Measurements from ENCODE around the gene AMOTL1. TPM values are rescaled to one million over a fixed set of nuclear protein-coding genes. Genes with fewer than 3 reads are reported as not detected.
"Not testable (repeated sequence)": the region's sequence is repeated elsewhere in the genome, so short reads cannot be mapped to it uniquely, and the experiment has no call there.

AMOTL1 gene
- total RNA-seq, 1 experiment from 2014 or later, result 10.1 TPM

DNA sequence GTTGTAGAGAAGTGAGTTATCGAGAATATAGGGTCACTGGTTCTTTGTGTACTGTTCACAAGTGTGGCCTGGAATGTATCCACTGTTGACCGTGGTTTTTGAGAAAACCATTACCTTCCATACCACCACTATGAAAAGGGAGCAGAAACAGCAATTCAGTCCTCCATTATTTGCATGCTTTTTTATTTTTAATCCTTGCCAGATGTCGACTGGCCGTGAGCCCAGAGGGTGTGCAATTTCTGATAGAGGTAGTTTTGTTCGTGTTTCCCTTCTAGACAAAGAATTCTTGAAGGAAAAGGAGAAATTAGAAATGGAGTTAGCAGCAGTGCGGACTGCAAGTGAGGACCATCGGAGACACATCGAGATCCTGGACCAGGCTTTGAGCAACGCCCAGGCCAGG is 81.7 kb downstream of the AMOTL1 start:
- DNase-seq (ENCODE audit: extremely low read depth, low read depth), result no peak

DNA sequence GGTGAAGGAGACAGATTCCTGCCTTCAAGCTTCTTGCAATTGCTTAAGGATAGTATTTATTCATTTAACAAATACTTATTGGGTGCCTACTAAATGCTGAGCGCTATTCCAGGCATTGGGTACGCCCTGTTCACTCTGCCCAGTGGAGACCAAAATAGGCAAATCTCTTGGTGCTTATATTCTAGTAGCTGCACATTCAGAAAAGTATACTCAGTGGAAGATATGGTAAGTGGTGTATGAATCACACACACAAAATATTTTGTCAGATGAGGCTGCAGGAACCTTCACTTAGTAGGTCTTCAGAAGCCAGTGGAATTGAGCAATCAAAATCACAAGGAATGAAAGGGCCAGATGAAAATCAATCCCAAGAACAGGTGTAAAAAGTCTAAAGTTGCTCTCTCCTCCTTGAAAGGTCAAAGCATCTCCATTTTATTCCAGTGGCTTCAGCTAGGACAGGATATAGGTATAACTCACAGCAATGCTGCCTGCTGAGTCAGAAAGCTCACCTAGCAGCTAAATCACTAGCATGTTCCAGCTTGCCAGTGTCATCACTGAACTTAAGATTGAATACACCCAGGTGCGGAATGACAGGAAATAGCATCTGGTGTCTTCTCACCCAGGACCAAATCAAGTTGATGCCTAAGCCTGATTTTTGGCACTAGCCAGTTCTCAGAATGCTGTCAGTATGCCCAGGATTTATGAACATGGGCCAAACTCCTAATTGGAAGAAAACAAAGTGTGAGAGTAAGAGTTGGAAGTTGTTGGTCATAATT is 83.9 kb downstream of the AMOTL1 start:
- no peak for DNase-seq (ENCODE audit: extremely low read depth, low read depth)

DNA sequence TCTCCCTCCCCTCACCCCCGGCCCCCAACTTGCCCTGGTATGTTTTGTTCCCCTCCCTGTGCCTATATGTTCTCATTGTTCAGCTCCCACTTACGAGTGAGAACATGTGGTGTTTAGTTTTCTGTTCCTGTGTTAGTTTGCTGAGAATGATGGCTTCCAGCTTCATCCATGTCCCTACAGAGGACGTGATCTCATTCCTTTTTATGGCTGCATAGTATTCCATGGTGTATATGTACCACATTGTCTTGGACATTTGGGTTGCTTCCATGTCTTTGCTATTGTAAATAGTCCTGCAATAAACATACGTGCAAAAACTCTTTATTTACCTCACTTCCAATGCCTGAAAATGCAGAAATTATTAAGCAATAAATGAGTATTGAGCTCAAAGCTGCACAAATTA is 85.1 kb downstream of the AMOTL1 start:
- not testable (repeated sequence) for DNase-seq (ENCODE audit: extremely low read depth, low read depth)

DNA sequence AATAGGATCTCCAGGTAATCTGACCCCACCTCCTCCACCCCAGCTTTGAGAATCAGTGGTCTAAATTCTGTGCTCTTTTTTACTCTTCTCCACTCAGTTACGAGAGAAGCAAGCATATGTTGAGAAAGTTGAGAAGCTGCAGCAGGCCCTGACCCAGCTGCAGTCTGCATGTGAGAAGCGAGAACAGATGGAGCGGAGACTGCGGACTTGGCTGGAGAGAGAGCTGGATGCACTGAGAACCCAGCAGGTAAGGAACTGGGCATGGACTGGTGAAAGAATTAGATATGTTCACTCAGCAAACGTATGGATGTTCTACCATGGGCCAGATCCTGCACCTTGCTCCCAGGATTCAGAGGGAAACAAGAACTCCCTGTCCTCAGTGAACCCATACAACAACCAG is 85.7 kb downstream of the AMOTL1 start:
- no peak for DNase-seq (ENCODE audit: extremely low read depth, low read depth)

DNA sequence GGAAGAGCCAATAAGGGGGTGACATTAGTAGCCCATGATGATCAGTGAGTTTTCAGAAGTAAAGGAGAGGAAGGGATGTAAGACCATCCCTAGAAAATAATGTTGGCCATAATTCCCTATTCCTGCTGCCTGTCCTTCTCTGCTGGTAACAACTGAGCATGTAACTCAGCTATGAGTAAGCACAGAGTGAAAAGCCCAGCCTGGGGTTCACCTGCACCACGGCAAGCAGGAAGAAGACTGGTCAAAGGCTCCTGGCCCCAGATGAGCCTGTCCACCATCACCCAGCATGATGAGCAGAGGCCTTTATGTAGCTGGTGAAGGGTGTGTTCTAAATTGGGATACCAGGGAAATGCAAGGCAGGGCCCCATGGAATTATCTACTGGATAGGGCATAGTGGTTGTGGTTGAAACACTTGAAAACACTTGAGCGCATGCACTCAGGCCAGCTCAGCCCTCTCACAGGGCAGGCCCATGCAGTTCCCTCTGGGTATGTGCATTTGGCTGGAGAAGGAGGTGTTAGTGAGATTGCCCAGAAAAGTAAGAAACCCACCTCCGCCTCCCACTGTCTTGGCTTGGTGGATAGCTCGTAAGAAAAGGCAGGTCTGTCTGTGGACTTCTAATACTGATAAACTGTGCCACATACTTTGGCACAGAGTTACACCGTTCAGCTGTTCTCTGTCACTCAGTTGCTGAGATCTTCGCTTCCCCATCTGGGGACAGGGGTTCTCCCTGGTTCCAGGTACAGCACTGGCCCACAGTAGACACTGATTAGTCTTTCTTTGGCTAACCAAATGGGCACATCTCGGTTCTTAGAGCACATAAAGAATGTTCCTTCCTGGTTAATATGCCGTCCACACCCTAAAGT is 86.8 kb downstream of the AMOTL1 start:
- no peak for DNase-seq (ENCODE audit: extremely low read depth, low read depth)

DNA sequence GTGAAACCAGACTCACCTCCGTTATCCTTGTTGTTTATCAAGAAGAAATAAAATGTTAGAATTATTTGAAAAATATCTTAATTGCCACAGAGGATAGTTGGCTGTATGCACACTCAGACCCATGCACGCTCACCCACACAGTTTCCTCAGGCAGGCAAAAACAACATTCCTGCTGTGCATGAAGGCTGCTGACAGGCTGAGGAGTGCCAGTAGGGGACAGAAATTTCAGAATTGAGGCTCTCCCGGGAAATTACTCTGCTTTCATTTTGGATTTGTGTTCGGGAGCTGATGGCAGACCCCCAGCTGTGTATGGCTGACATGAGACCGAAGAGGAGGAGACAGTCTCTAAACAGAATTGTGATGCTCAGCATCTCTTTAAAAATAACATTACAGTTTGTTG is 87.5 kb downstream of the AMOTL1 start:
- no peak for DNase-seq (ENCODE audit: extremely low read depth, low read depth)

DNA sequence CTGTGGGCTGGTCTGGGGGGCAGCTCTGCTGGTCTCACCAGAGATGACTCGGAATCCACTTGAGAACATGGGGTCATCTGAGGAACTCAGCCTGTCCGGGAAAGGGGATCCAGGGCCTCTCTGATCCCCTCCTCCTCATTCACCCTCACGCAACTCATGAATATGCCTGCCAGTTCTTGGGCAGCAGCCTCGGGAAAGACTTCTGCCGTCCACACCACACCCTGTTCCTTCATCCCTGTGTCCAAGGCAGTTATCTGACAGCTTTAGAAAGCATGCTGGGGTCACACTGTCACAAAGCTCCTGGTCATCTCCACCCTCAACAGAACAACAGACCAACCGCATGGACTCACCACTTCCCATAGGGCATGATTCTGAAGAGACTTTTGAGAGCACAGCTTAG is 88.3 kb downstream of the AMOTL1 start:
- no peak for DNase-seq (ENCODE audit: extremely low read depth, low read depth)

DNA sequence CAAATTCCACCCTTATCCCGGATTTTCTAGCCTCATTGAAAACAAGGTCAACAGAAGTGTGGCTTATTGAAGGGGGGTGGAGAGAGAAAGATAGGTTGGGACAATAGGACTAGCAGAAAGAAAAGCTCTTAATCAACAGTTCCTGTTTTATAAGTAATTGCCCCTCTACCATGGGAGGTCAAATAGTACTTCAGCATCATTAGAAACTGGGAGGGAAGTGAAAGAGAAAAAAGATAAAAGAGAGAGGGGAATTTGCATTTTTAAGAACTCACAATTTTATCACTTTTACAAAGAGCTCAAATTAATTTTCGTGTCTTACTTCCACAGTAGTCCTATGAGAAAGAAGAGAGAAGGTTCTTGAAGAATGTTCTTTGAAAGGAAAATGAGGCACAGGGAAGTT is 89.2 kb downstream of the AMOTL1 start:
- DNase-seq (ENCODE audit: extremely low read depth, low read depth), result no peak

DNA sequence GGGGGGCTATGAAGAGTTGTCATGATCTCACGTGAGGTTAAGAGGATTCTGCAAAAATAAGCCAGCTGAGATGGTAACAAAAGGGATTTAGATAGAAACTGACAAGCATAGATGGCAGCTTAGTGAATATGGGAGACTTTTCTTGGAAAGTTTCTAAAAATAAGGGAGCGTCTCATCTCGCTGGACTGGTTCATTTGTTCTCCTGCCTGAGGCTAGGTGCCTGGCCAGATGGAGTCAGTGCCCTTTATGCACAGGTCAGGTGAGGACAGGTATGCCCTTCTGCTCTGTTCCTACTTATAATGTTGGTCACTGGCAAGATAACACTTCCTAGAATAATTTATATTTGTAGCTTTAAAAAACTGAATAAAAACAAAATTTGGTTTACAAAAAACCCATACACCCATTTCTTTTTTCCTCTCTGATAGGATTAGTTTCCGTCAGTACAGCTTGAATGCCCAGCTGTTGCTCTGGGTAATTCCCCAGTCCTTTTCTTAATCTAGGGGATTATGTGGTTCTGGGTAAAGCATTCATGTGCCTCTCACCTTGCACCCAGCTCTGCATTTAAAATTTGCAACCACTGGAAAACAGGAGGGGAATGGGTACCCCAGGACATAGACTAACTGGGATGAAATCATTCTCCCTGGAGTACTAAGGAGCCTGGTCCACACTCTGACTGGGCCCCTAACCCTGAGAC is 90.0 kb downstream of the AMOTL1 start:
- DNase-seq (ENCODE audit: extremely low read depth, low read depth), result no peak

DNA sequence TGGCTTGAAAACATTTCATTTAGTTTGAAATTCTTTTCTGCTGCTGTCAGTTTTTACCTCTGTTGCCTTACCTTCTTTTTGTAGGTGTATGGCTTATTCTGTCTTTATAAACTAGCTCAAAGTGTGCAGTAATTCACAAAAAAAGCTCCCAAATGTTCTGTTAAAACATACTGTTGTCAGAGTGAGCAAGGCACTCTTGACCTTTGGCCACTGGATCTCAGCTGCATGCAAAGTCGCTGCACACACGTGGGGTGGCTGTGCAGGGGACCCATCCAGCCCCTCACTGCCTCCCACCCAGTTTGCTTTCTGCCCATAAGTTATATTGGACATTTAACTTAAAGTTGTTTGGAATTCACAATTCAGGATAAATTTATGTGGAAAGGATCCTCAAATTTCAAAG is 92.2 kb downstream of the AMOTL1 start:
- no peak for DNase-seq (ENCODE audit: extremely low read depth, low read depth)

DNA sequence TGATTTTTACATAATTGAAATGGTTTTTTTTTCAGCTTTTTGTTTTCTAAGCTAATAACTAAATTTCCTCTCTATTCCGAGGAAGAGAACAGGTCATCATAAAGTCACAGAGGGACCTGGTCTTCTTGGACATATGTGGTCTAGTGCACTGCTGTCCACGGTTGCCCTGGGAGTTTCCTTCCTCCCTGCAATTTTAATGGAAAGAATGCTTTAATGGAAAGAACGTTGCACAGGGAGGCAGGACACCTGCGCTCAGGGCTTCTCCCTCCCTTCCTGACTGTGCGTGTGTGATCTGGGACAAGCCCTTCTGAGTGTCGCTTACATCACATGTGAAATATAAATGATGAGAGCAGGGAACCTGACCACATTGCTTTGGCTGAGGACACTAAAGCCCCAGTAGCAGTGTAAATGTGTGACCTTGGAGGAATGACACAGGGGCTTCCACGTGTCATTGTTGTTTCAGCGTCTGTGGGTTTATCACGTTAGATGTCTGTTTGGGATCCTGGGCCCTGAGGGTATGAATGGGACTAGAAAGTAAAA is 93.2 kb downstream of the AMOTL1 start:
- DNase-seq (ENCODE audit: extremely low read depth, low read depth), result no peak

DNA sequence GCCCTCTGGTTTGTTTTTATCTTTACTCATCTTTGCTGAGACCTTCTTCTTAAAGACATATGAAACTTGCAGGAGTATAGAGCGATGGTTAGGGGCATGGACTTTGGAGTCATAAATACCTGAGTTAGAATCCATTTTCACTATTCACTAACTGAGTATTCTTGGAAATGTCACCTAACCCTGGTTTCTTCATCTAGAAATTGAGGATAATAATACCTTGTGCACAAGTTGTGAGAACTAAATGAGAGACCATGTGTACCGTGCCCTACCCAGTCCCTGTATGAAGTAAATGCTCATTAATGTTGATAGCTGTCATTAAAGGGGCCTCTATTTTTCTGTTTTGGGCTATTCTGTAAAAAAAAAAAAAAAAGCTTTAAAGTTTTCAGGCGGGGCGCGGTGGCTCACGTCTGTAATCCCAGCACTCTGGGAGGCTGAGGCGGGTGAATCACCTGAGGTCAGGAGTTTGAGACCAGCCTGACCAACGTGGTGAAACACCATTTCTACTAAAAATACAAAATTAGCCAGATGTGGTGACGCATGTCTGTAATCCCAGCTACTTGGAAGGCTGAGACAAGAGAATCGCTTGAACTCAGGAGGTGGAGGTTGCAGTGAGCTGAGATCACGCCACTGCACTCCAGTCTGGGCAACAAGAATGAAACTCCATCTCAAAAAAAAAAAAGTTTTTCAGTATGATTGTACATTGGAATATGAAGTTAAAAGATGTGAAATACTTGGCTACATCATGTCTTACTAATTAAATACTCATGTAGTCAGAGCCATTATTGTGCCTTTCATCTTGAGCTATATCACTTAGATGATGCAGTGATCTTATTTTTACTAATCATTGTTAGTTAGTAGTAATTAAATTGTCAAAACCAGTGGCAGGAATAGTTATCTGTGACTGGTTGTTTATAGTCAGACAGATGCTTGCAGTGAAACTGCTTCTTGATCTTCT is 95.0 kb downstream of the AMOTL1 start:
- no peak for DNase-seq (ENCODE audit: extremely low read depth, low read depth)

DNA sequence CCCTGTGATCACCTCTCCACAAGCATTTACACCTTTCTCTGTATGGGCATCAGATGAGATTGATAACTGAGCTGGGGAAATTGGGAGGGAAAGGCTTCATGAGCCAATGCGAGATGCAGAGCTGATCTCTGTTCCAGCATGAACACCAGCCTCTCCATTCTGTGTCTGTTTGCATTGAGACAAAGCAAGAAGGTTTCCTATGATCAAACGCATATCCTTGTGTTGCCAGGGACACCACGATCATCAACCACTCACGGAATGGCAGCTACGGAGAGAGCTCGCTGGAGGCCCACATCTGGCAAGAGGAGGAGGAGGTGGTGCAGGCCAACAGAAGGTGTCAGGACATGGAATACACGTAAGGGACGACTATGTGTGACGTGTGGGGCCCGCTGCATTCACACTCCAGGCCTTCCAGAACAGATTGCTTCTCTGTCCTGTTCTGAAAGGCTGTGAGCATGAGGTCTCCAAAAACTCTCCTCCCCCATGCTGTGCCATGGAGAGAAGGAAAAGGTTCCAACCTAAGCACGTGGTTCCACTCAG is 96.4 kb downstream of the AMOTL1 start:
- no peak for DNase-seq (ENCODE audit: extremely low read depth, low read depth)

DNA sequence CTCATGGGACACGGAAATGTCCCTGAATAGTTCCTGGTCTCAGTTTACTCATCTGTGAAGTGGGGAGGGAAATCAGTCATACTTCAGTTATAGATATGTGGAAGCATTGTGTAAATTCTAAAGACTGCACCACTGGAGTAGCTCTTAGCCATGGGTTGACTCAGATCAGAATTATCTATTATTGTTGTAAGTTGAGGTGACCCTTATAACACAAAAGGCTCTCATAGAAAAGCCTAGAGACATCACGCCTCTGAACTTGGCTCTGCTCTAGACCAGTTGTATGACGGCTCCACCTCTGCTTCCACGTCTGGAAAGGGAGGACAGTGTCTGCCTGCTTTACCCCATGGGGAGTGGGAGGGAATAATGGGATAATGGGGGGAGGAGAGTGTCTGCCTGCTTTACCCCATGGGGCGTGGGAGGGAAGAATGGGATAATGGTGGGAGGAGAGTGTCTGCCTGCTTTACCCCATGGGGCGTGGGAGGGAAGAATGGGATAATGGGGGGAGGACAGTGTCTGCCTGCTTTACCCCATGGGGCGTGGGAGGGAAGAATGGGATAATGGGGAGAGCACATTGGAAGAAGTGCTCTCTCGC is 98.2 kb downstream of the AMOTL1 start:
- no peak for DNase-seq (ENCODE audit: extremely low read depth, low read depth)

DNA sequence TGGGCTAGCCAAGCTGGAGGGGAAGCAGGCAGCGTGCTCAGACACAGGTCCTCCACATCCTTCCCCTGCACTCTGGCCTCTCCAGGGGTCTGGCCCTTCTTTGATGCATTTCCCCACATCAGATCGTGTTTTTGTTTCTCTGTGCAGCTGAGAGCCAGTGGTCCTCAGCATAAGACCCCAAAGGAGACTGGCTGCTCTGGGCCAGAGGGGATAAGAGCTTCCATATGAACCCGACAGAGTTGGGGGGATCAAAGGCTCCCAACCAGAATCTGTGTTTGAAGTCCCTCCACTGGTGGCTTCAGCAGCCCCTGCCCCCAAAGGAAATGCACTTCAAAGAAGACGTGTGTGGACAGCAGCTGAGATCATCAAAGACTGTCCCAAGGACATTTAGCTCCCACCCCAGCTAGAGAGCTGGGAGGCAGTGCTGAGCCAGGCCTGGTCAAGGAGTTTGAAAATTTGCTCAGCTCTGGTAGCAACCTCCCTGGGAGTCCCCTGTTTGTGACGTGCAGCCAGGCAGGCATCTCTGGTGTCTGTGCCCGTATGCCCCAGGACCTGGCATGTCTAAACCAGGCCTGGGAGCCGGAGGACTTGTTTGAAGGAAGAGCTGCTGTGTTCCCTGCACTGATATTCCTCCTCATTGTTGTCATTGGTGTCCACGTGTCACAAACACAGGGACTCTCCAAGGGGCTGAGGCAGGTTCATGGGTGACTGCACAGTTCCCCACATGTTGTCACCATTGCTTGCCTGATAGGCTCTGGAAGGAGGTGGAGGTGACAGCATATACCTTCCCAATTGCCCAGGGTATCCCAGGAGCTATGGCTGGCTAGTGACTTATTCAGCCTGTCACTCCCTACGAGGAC is 99.0 kb downstream of the AMOTL1 start:
- DNase-seq (ENCODE audit: extremely low read depth, low read depth), result no peak

DNA sequence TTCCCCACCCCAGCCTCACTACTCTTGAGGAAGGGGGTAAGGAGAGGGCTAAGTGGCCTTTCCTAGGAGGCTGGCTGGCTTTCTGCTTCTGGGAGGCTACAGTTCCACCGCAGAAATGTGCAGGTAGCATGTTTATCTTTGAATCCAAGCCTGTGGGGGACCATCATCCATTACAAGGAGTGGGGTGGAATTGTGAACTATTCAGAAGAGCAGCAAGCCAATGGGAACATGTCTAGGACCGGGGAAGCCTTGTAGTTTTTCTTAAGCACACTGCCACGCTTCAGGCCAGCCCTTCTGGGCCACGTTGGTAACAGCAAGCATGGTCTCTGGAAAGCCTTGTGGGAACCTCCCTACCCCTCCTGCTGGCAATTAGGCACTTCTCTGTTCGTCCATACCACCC is 100.3 kb downstream of the AMOTL1 start:
- no peak for DNase-seq (ENCODE audit: extremely low read depth, low read depth)

DNA sequence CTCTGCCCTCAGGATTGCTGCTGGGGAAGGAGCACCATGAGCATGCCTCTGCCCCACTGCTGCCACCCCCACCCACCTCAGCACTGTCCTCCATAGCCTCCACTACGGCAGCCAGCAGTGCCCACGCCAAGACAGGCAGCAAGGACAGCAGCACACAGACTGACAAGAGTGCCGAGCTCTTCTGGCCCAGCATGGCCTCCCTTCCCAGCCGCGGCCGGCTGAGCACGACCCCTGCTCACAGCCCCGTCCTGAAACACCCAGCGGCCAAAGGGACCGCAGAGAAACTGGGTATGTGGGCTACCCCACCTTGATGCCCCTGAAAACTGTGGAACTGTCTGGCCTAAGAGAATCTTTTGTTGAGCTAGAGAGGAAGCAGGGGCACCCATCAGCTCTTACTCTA is 101.0 kb downstream of the AMOTL1 start:
- no peak for DNase-seq (ENCODE audit: extremely low read depth, low read depth)

DNA sequence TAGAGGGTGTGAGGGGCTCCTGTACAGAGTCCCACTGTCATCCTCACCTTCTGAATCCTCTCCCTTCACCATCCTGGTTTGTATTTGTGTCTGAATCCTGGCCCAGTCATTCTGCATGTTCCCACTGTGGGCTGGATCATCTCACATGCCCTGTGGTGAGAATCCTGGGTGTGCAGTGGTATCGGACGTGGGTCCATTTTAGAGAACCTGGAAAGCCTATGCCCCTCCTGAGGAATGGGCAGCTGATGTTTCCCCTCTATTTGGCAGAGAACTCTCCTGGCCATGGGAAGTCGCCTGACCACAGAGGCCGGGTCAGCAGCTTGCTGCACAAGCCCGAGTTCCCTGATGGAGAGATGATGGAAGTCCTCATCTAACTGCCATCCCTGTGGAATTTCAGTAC is 102.3 kb downstream of the AMOTL1 start:
- DNase-seq (ENCODE audit: extremely low read depth, low read depth), result no peak

Data from NCI-H460 (cell line).